DMS114 treated with DMSO at 0.1 percent for 48 hours (cell line): ENCODE results near the gene OVOL3.
"Not testable (repeated sequence)": the region's sequence is repeated elsewhere in the genome, so short reads cannot be mapped to it uniquely, and the experiment has no call there.

Source experiments
- DNase-seq: peaks from one replicate; lab custom pipeline; 2025; ENCODE audit not compliant: unreplicated experiment; lab: John Stamatoyannopoulos, UW

The OVOL3 gene

GRCh38 chr19:36125557-36125956 lies 14.6 kb downstream of the OVOL3 start:
- DNase-seq = no peak

- no peak for DNase-seq
Measured at GRCh38 chr19:36128392-36128736, 17.4 kb downstream of the OVOL3 start.

- not testable (repeated sequence) for DNase-seq
Measured at GRCh38 chr19:36131221-36131620, 20.3 kb downstream of the OVOL3 start.

- DNase-seq = not testable (repeated sequence)
Measured at GRCh38 chr19:36134867-36135266, 23.9 kb downstream of the OVOL3 start.

GRCh38 chr19:36136964-36137686 lies 26.2 kb downstream of the OVOL3 start:
- DNase-seq = no peak

- no peak for DNase-seq
Measured at GRCh38 chr19:36139120-36139472, 28.2 kb downstream of the OVOL3 start.

- DNase-seq = peak; percentile 94
Measured at GRCh38 chr19:36139473-36140303, 28.7 kb downstream of the OVOL3 start, which contains the start of gene CAPNS1. Gene CAPNS1 (plus strand): TSS chr19:36140066. CDS start chr19:36141012, 946 bp downstream.

GRCh38 chr19:36140304-36141038 lies 29.5 kb downstream of the OVOL3 start:
- peak; percentile 59 for DNase-seq

- DNase-seq = peak; percentile 66
Measured at GRCh38 chr19:36141039-36141927, 30.3 kb downstream of the OVOL3 start.

- DNase-seq = no peak
Measured at GRCh38 chr19:36142046-36142445, 31.1 kb downstream of the OVOL3 start.

GRCh38 chr19:36142496-36142895 lies 31.6 kb downstream of the OVOL3 start:
- no peak for DNase-seq

- no peak for DNase-seq
Measured at GRCh38 chr19:36144624-36145023, 33.7 kb downstream of the OVOL3 start.

- DNase-seq = no peak
Measured at GRCh38 chr19:36149673-36150406, 38.9 kb downstream of the OVOL3 start.

GRCh38 chr19:36150586-36150985 lies 39.6 kb downstream of the OVOL3 start:
- no peak for DNase-seq

GRCh38 chr19:36151144-36152018 lies 40.4 kb downstream of the OVOL3 start:
- no peak for DNase-seq

- no peak for DNase-seq
Measured at GRCh38 chr19:36152019-36152351, 41.0 kb downstream of the OVOL3 start.

- no peak for DNase-seq
Measured at GRCh38 chr19:36152352-36153091, 41.6 kb downstream of the OVOL3 start, which contains the start of gene COX7A1. Gene COX7A1 (minus strand): TSS chr19:36152447. CDS start chr19:36152407, 40 bp downstream.

GRCh38 chr19:36153126-36153525 lies 42.2 kb downstream of the OVOL3 start:
- no peak for DNase-seq
